GM12873 (cell line): ENCODE data around the gene FEZ2.

Source experiments
- TF ChIP-seq, protein P1 (sequence below): IDR thresholded peaks from 2 replicates; pipeline ENCODE4 v1.5.1; 2012; ENCODE audit warnings: low read depth, mild to moderate bottlenecking, moderate library complexity, low read length, control low read depth; ENCODE audit not compliant: insufficient read depth; ENCODE audit errors: missing control alignments

The FEZ2 gene

DNA sequence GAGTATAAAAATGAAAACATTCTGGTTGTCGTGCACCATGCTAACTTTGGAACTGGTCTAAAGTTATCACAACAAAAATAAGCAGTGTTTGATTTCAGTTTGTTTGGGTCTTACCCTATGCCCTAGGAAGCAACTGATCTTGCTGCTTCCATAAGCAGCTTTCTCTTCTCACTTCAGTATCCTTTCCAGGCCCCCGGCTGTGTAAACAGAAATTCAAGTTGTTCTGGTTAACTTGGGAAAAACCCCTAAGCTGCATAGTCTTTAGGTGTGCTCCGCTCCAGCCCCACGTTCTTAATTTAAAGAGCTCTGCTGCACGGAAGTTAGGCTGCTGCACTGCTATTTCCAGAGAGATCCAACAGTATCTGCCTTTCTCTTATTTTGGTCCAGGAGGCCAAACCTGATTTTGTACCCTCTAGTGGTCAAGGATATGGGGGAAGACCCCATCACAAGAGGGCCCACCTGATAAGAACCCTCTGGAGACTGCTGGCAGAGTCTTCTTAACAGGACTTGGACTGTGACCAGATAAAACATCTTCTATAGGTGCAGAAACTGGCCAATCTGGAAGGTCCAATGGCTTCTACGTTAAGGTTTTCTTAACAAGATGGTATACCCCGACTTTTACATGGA, 69.1 kb downstream of the FEZ2 start:
- TF ChIP-seq, protein P1, sequence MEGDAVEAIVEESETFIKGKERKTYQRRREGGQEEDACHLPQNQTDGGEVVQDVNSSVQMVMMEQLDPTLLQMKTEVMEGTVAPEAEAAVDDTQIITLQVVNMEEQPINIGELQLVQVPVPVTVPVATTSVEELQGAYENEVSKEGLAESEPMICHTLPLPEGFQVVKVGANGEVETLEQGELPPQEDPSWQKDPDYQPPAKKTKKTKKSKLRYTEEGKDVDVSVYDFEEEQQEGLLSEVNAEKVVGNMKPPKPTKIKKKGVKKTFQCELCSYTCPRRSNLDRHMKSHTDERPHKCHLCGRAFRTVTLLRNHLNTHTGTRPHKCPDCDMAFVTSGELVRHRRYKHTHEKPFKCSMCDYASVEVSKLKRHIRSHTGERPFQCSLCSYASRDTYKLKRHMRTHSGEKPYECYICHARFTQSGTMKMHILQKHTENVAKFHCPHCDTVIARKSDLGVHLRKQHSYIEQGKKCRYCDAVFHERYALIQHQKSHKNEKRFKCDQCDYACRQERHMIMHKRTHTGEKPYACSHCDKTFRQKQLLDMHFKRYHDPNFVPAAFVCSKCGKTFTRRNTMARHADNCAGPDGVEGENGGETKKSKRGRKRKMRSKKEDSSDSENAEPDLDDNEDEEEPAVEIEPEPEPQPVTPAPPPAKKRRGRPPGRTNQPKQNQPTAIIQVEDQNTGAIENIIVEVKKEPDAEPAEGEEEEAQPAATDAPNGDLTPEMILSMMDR = no peak

DNA sequence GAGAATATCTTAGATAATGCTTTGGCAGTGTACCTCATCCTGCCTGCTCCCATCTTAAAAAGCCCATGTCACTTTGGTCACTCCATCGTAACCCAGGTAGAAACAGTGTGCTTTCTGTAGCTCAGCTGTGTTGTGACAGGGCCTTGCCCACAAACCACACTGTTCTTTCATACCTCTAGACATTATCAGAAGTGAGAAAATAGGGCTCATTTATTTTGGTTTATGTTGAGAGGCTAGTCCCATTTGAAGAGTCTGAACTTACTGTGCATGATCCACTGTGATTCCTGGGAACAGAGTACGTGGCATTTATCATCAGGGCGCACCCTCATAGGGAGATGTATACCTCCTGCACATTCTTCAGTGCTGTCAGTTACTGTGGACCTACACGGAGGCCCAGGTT, 69.7 kb downstream of the FEZ2 start:
- TF ChIP-seq, protein P1 = no peak

DNA sequence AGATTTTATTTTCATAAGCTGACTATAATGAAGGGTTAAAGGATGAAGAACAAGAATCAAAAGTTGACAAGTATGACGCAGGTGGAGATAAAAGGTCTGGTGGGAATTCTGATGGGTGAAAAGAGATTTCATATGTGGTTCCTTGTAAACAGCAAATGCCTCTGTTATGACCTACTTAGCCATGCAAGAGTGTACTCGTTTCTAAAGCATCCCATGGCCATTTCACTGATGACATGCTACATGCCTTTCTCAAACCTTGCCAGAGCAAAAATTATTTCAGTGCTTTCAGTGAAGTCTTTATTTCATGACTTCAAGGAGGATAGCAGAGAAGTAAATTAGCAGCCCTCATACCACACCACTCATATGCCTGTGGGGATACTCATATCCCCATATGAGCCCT, 71.7 kb downstream of the FEZ2 start:
- TF ChIP-seq, protein P1 = no peak

DNA sequence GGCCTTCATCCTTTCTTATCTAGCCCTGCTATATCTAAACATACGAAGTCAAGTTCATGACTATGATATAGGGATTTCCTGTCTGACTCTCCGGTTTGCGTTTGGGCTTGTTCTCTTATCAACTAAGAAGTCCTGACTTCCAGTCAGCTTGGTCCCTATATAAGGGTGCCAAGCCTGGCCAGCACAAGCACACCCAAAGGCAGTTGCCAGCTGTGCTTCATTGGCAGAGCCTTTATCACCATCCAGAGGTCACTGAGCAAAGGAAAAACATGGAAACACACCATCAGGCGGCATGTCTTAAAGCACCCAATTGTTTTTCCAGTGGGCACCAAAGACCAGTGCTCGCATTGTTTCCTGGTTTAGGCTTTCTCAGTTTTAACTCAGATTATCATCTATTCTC, 72.7 kb downstream of the FEZ2 start:
- TF ChIP-seq, protein P1 = no peak

DNA sequence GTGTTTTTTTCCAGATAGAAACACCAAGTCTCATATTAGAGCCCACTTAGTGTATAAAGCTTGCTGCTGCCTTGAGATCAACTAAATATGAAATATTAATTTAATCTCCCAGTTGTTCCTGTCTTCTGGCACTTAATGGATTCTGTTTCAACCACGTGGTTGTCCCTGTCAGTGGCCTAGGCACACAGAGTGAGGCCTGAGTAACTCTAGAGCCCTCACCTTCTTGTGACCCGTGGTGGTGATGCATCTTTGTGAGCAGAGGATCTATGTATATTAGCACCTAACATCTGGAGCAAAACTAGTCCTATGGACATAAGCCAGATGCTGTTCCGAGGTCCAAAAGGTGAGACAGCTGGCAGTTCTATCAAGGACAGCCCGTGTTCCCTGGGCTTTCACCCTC, 74.8 kb downstream of the FEZ2 start:
- TF ChIP-seq, protein P1 = no peak

DNA sequence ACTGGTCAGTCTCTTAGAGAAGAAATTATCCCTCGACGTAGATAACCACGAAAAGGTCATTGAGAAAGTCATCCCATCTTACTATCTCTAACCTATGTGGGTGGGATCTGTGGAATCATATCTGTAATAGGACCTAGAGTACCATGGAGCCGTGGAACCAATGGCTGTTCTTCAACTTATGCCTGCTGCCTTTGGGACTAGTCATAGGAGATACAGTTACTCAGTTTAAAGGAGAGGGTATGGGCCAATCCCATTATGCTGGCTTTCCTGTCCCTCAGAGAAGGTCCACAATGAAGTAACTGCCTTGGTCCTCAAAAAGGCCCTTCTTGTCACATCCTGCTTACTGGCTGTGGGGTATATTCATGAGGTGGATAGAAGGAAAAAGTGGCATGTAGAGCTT, 77.5 kb downstream of the FEZ2 start:
- TF ChIP-seq, protein P1 = no peak

DNA sequence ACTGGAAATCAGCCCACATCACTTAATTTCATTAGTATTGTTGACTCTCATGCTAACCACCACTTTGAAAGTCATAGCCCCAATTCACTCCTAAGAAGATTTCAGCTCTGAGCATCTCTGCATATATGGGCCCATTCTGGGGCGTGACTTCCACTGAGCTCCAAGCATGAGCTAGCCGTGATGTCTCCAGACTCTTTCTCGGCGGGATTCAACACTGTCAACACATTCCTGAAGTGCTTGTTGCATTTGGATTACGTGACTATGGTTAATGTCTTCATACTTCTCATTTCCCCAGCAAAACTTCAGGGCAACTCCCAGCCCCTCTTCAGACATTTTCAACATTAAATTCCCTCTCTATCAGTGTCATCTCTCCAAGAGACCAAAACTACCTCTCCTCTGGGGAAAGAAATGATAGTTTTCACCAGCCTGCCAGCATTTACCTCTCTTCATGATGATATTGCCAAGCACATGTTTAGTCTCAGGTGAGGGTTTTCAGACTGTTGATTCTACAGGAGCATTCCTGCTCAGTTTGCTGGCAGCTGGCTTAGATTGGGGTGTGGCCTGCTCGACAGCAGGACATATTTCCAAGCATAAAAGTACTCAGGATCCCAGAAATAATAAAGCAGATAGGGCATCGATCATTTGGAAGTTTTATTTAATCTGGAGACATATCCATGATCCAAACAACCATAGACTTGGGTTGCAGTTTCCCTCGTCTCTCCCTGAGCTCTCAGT, 81.7 kb downstream of the FEZ2 start:
- TF ChIP-seq, protein P1 = no peak
